ENCODE measurements around the gene KATNA1.

DNA sequence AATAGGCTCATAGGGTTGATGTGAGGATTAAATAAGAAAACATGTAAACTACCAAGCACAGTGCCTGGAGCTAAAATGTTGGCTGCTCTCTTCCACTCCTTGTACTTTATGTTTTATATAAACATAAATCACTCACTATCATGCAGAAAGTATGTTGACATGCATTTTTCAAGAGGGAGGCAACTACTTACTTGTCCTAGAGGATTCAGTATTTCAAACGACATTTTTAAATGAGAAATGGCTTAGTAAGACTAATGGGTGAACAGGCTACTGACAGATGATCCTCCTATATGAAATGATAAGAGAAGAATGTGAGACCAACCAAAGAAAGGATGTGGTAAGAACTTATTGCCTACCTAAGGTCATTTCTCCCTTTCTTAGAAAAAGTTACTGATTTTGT, 48.4 kb upstream of the KATNA1 start:
- TF ChIP-seq ETS1 (IDR thresholded peaks at IDR 0.05) (no peak), CTCF (conservative IDR thresholded peaks at IDR 0.05; ENCODE audit: low read depth in 2 of 2) (no peak), CREB1 (CRISPR knock-in tag; IDR thresholded peaks at IDR 0.05; ENCODE audit: low read depth) (no peak)
